PC-3 (cell line): Measurements from ENCODE around the gene VPS9D1. TPM values are rescaled to one million over a fixed set of nuclear protein-coding genes. Genes with fewer than 3 reads are reported as not detected.

ENCODE experiments used
- ATAC-seq: fragments of 200-7000 bp; cut with Tn5 transposase; 2 replicates; pipeline ENCODE4 v1.9.1; 2020; ENCODE audit warnings: mild to moderate bottlenecking, moderate library complexity
- BruUV-seq: library from RNA; stranded (reverse); fragments of 400-500 nt; replicated peaks from 2 replicates; lab custom pipeline; 2021; lab: Mats Ljungman, UMichigan
- CTCF ChIA-PET: fragments of 300-600 bp; sonication (Branson Sonifier 250); formaldehyde crosslinking; loops from one replicate; lab custom pipeline; 2022; ENCODE audit warnings: antibody characterized with exemption; lab: Charles Lee
- POLR2A ChIA-PET: fragments of 300-600 bp; sonication (Branson Sonifier 250); formaldehyde crosslinking; loops from one replicate; lab custom pipeline; 2022; ENCODE audit warnings: antibody characterized with exemption; ENCODE audit not compliant: unreplicated experiment; lab: Charles Lee
- DNase-seq: peaks from one replicate; pipeline ENCODE4 v3.0.0-alpha.2; 2015
- H2AFZ ChIP-seq: fragments of 300-600 bp; sonication (generic); 2 replicates; pipeline ENCODE4 v1.6.0; 2016; ENCODE audit warnings: antibody characterized with exemption, low read length
- H3F3A ChIP-seq: fragments of 300-600 bp; sonication (generic); one replicate; pipeline ENCODE4 v1.6.0; 2017; ENCODE audit warnings: antibody characterized with exemption, low read length, control low read depth, mild to moderate bottlenecking; ENCODE audit not compliant: unreplicated experiment
- H3K27ac ChIP-seq: fragments of 300-600 bp; sonication (generic); 2 replicates; pipeline ENCODE4 v1.5.1; 2016; ENCODE audit warnings: mild to moderate bottlenecking, low read length
- H3K27me3 ChIP-seq: fragments of 300-600 bp; sonication (generic); 2 replicates; pipeline ENCODE4 v1.6.1; 2016; ENCODE audit warnings: low read length, mixed read lengths
- H3K36me3 ChIP-seq: fragments of 300-600 bp; sonication (generic); 2 replicates; pipeline ENCODE4 v1.6.1; 2016; ENCODE audit warnings: low read depth, mixed run types, low read length, mixed read lengths
- H3K4me1 ChIP-seq: fragments of 300-600 bp; sonication (generic); 2 replicates; pipeline ENCODE4 v1.5.1; 2016; ENCODE audit warnings: low read length; ENCODE audit not compliant: insufficient read depth
- H3K4me2 ChIP-seq: fragments of 300-600 bp; sonication (generic); 2 replicates; pipeline ENCODE4 v1.6.0; 2016; ENCODE audit warnings: low read length
- H3K4me3 ChIP-seq: fragments of 300-600 bp; sonication (generic); 2 replicates; pipeline ENCODE4 v1.5.1; 2016; ENCODE audit warnings: mild to moderate bottlenecking, low read length, mixed read lengths
- H3K79me2 ChIP-seq: fragments of 300-600 bp; sonication (generic); 2 replicates; pipeline ENCODE4 v1.6.1; 2017; ENCODE audit warnings: low read length, mixed read lengths
- H3K9ac ChIP-seq: fragments of 300-600 bp; sonication (generic); 2 replicates; pipeline ENCODE4 v1.6.0; 2016; ENCODE audit warnings: mild to moderate bottlenecking, low read length
- H3K9me2 ChIP-seq: fragments of 300-600 bp; sonication (generic); replicated peaks from 2 replicates; pipeline ENCODE4 v1.6.1; 2016; ENCODE audit warnings: mixed run types, low read length, mixed read lengths
- H3K9me3 ChIP-seq: fragments of 300-600 bp; sonication (generic); 2 replicates; pipeline ENCODE4 v1.6.1; 2016; ENCODE audit warnings: low read length, mixed read lengths
- H4K20me1 ChIP-seq: fragments of 300-600 bp; sonication (generic); 2 replicates; pipeline ENCODE4 v1.6.1; 2016; ENCODE audit warnings: low read length, mixed read lengths
- EZH2 ChIP-seq: fragments of 300-600 bp; sonication (generic); IDR thresholded peaks from one replicate; pipeline ENCODE4 v1.6.1; 2017; ENCODE audit warnings: antibody characterized with exemption, mild to moderate bottlenecking, low read length; ENCODE audit not compliant: unreplicated experiment
- EZH2phosphoT487 ChIP-seq: fragments of 300-600 bp; sonication (generic); IDR thresholded peaks from 2 replicates; pipeline ENCODE4 v1.6.1; 2018; ENCODE audit warnings: mild to moderate bottlenecking, antibody characterized with exemption, low read length, borderline replicate concordance
- intact Hi-C: fragments of 100-400 bp; cut with micrococcal nuclease; formaldehyde crosslinking; loops from 2 replicates; pipeline ENCODE4 v1.9.0; 2023
- total RNA-seq: library from RNA; depleted of rRNA; stranded (reverse); fragments of >200 nt; gene quantifications from 2 replicates; pipeline ENCODE4 v1.2.3, GENCODE V29; 2014
- TF ChIP-seq, protein P1 (sequence below): fragments of 300-600 bp; sonication (generic); conservative IDR thresholded peaks from 2 replicates; pipeline ENCODE4 v1.5.1; 2017; ENCODE audit warnings: antibody characterized with exemption, low read depth, mild to moderate bottlenecking, low read length

Gene VPS9D1
- total RNA-seq, 1 experiment from 2014 or later: 4.4 TPM

GRCh38 chr16:89759746-89760340 is 39.1 kb upstream of the VPS9D1 start:
- no peaks in the 10 kb centered on the region for H3K4me1 ChIP-seq

DNA sequence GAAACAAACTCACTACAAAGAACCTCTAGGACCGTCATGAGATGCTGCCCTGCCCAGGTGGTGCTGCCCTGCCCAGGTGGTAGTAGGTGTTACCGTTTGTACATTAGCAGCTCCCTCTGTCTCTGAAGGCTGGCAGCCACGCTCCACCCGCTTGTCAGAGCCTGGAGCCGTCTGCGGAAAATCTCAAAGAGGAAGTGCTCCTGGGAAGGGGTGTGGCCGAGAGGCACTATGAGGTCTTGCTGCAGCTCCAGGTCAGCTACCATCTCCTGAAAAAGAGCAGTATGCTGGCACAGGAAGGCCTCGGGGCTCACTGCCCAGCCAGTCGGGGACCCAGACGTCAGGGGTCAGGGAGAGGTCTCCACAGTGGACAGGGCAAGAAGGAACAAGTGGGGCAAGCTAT is 28.9 kb upstream of the VPS9D1 start:
- no peak for DNase-seq
- Histone ChIP-seq H3K27ac (no peak overlapping the region), H3F3A (no peaks in the 10 kb centered on the region), H3K9ac (no peak overlapping the region), H3K36me3 (no peaks in the 10 kb centered on the region; the same call in 1 of the 2 replicates), H3K27me3 (no peaks in the 10 kb centered on the region), H4K20me1 (no peaks in the 10 kb centered on the region), H3K79me2 (no peaks in the 10 kb centered on the region), H3K9me3 (no peaks in the 10 kb centered on the region), H3K9me2 (no peaks in the 10 kb centered on the region), H3K4me2 (no peak overlapping the region), H3K4me1 (no peaks in the 10 kb centered on the region), H3K4me3 (no peak overlapping the region), H2AFZ (no peak overlapping the region)
- no TSS peak for BruUV-seq
- intact Hi-C loops: no loop called here
- POLR2A ChIA-PET: no interaction called here
- no peak for ATAC-seq
- TF ChIP-seq EZH2: no peak
- TF ChIP-seq, protein P1, sequence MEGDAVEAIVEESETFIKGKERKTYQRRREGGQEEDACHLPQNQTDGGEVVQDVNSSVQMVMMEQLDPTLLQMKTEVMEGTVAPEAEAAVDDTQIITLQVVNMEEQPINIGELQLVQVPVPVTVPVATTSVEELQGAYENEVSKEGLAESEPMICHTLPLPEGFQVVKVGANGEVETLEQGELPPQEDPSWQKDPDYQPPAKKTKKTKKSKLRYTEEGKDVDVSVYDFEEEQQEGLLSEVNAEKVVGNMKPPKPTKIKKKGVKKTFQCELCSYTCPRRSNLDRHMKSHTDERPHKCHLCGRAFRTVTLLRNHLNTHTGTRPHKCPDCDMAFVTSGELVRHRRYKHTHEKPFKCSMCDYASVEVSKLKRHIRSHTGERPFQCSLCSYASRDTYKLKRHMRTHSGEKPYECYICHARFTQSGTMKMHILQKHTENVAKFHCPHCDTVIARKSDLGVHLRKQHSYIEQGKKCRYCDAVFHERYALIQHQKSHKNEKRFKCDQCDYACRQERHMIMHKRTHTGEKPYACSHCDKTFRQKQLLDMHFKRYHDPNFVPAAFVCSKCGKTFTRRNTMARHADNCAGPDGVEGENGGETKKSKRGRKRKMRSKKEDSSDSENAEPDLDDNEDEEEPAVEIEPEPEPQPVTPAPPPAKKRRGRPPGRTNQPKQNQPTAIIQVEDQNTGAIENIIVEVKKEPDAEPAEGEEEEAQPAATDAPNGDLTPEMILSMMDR: no peak
- TF ChIP-seq EZH2phosphoT487: no peak
- CTCF ChIA-PET: no interaction called here

More at GRCh38 chr16:89759746-89760340, 39.1 kb upstream of the VPS9D1 start:
- ChIA-PET CTCF (no interaction called here), POLR2A (no interaction called here)
- H3K27ac ChIP-seq: no peak overlapping the region
- ATAC-seq (no peak), DNase-seq (no peak)
- H4K20me1 ChIP-seq: no peaks in the 10 kb centered on the region
- no peak overlapping the region for H3K4me3 ChIP-seq
- no peak overlapping the region for H3K4me2 ChIP-seq
- H2AFZ ChIP-seq: no peak overlapping the region
- no peaks in the 10 kb centered on the region for H3F3A ChIP-seq
- H3K9me2 ChIP-seq: no peaks in the 10 kb centered on the region
- no peaks in the 10 kb centered on the region for H3K9me3 ChIP-seq
- no peaks in the 10 kb centered on the region for H3K27me3 ChIP-seq
- no peak overlapping the region for H3K9ac ChIP-seq
- intact Hi-C loops: no loop called here
- no TSS peak for BruUV-seq
- H3K79me2 ChIP-seq: no peaks in the 10 kb centered on the region
- peaks cover 14% of the 10 kb centered on the region; the same call in 1 of the 2 replicates for H3K36me3 ChIP-seq
- TF ChIP-seq, protein P1: no peak
- no peak for TF ChIP-seq EZH2phosphoT487
- no peak for TF ChIP-seq EZH2

DNA sequence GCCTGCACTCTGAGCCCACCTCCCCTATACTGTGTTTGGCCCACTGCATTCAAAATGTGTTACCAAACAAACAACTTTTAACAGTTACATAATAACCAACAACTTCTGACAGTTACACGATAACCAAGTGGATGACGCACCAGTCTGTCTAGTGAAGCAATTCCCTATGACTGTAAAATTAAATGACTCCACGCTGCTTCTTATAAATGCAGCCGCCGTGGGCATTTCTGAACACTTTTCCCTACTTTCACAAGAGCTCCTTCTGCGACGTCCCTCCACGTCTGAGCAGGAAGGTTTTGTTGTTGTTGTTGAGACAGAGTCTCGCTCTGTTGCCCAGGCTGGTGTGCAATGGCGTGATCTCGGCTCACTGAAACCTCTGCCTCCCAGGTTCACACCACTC is 28.2 kb upstream of the VPS9D1 start:
- Histone ChIP-seq H3K36me3 (no peaks in the 10 kb centered on the region; the same call in 1 of the 2 replicates), H3K4me3 (no peak overlapping the region), H3K27ac (no peak overlapping the region), H2AFZ (no peak overlapping the region), H3K4me1 (no peaks in the 10 kb centered on the region), H3K27me3 (no peaks in the 10 kb centered on the region), H4K20me1 (no peaks in the 10 kb centered on the region), H3K9me2 (no peaks in the 10 kb centered on the region), H3F3A (no peaks in the 10 kb centered on the region), H3K9ac (no peak overlapping the region), H3K79me2 (no peaks in the 10 kb centered on the region), H3K4me2 (no peak overlapping the region), H3K9me3 (no peaks in the 10 kb centered on the region)
- BruUV-seq: no TSS peak
- TF ChIP-seq EZH2 (no peak), EZH2phosphoT487 (no peak)
- TF ChIP-seq, protein P1: no peak
- POLR2A ChIA-PET: no interaction called here
- DNase-seq (no peak), ATAC-seq (no peak)
- CTCF ChIA-PET: no interaction called here
- intact Hi-C loops: no loop called here
